GM18951 (cell line): Measurements from ENCODE around the gene STIP1.

Experiments
- POLR2A ChIP-seq: IDR thresholded peaks from 4 replicates; pipeline ENCODE4 v1.6.1; 2011; ENCODE audit warnings: mild to moderate bottlenecking; ENCODE audit not compliant: insufficient read length, insufficient read depth; ENCODE audit errors: extremely low read depth
- in situ Hi-C: fragments of 300-500 bp; cut with MboI; formaldehyde crosslinking; loops from one replicate; pipeline ENCODE4 v1.12.0; 2022; ENCODE audit warnings: low sequenced_read_pairs, mixed read lengths, inconsistent platforms; ENCODE audit not compliant: unreplicated experiment

The STIP1 gene

GRCh38 chr11:64192434-64192833 lies 6.5 kb downstream of the STIP1 start:
- TF ChIP-seq POLR2A, result no peak
- in situ Hi-C loops, result no loop called here

DNA sequence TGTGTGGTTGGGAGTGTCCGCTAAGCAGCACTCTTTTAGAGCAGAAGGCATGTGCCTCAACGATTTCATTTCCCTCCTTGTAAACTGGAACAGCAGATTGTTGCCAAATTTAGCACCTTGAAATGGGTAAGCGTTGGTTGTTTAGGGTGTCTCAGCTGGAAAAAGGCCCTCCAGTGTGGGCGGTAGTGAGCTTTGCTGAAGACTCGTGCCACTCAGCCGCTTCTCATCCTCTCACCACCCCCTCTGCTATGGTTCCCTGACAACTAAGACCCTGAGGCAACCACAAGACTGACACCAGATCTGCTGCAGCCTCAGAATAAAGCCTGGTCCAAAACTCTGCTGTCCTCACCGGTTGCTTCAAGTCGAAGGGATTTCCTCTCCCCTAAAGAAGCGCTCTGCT lies 10.7 kb downstream of the STIP1 start:
- no peak for TF ChIP-seq POLR2A

GRCh38 chr11:64198511-64198910 lies 12.5 kb downstream of the STIP1 start:
- in situ Hi-C loops, result no loop called here
- TF ChIP-seq POLR2A, result no peak

More for the DNA sequence above, 10.7 kb downstream of the STIP1 start:
- in situ Hi-C loops, result no loop called here

- no peak for TF ChIP-seq POLR2A
- in situ Hi-C loops, result loop anchor here (5.0 kb wide), 1 partner anchor 96 kb away; no protein-coding TSS in a partner anchor
Measured at GRCh38 chr11:64201543-64201942, 15.6 kb downstream of the STIP1 start.

- no peak for TF ChIP-seq POLR2A
Measured at GRCh38 chr11:64202992-64203391, 17.0 kb downstream of the STIP1 start.

GRCh38 chr11:64203421-64204079 lies 17.6 kb downstream of the STIP1 start:
- in situ Hi-C loops, result loop anchor here (5.0 kb wide), 1 partner anchor 94 kb away; no protein-coding TSS in a partner anchor
- TF ChIP-seq POLR2A, result no peak

More at GRCh38 chr11:64202992-64203391, 17.0 kb downstream of the STIP1 start:
- in situ Hi-C loops, result loop anchor here (5.0 kb wide), 1 partner anchor 94 kb away; no protein-coding TSS in a partner anchor

DNA sequence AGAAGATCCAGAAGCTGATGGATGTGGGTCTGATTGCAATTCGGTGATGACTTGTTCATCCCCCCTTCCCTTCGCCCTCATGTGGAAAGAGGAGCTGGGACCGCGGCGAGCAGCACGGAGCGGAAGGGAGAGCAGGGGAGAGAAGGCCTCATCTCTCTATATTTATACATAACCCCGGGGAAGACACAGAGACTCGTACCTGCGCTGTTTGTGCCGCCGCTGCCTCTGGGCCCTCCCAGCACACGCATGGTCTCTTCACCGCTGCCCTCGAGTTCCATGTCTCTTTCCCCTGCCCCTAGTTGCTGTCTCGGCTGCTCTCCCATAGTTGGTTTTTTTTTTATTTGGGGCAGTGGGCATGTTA lies 18.1 kb downstream of the STIP1 start:
- in situ Hi-C loops, result loop anchor here (5.0 kb wide), 1 partner anchor 93 kb away; no protein-coding TSS in a partner anchor
- TF ChIP-seq POLR2A, result no peak

GRCh38 chr11:64204464-64204989 lies 18.6 kb downstream of the STIP1 start:
- in situ Hi-C loops, result loop anchor here (5.0 kb wide), 1 partner anchor 93 kb away; no protein-coding TSS in a partner anchor
- TF ChIP-seq POLR2A, result no peak

- peak; percentile 73 for TF ChIP-seq POLR2A
- in situ Hi-C loops, result no loop called here
Measured at GRCh38 chr11:64206457-64207255, 20.7 kb downstream of the STIP1 start, which contains the start of gene FERMT3. Gene FERMT3, plus strand, starts transcription at chr11:64206721. Its CDS starts 644 bp downstream, at chr11:64207365.

DNA sequence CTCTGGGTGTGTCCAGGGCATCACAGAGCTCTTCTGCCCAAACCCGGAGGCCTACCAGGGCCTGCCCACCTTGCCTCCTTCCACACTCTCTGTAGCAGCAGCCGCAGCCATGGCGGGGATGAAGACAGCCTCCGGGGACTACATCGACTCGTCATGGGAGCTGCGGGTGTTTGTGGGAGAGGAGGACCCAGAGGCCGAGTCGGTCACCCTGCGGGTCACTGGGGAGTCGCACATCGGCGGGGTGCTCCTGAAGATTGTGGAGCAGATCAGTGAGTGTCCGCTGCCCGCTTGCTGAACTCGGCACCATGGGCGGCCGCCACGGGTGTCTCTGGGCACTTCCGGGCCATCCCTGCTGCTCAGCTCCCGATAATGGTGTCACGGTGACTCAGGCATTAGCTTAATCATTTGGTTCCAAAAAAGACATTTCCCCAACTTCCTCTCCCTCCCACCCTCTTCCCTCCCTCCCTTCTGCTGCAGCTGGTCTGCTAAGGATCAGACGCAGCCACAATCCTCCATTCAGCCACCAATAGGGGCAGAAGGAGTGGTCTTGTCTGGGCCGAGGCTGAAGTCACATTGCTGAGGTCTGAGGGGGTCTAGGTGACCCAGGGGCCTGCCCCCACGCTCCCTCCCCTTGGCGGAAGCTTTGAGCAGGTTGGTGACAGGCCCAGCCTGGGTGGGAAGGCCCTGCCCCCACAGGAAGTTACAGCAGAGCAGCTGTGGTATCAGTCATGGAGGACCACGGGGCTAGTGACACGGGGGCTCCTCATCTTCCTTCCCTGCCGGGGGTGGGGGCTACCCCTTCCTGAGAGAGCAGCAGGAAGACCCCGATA lies 21.5 kb downstream of the STIP1 start:
- TF ChIP-seq POLR2A, result peak; percentile 73
- in situ Hi-C loops, result no loop called here

GRCh38 chr11:64208086-64208795 lies 22.3 kb downstream of the STIP1 start:
- no peak for TF ChIP-seq POLR2A
- in situ Hi-C loops, result no loop called here
